B cell (primary cell): ENCODE data around the gene TNFRSF1A. TPM values are rescaled to one million over a fixed set of nuclear protein-coding genes. Genes with fewer than 3 reads are reported as not detected.

Source experiments
- ATAC-seq: fragments of 200-7000 bp; cut with Tn5 transposase; one replicate; pipeline ENCODE4 v1.10.0; 2021; ENCODE audit warnings: low read depth, mild to moderate bottlenecking, moderate number of reproducible peaks, moderate library complexity
- CTCF ChIA-PET: fragments of 350-600 bp; sonication (Branson Sonifier 250); formaldehyde crosslinking; loops from one replicate; lab custom pipeline; 2021; ENCODE audit warnings: antibody characterized with exemption, inconsistent platforms; lab: Charles Lee
- POLR2A ChIA-PET: fragments of 350-600 bp; sonication (Branson Sonifier 250); formaldehyde crosslinking; loops from one replicate; lab custom pipeline; 2021; ENCODE audit warnings: antibody characterized with exemption; lab: Charles Lee
- DNase-seq: peaks from one replicate; pipeline ENCODE4 v3.0.0; 2013
- H2AFZ ChIP-seq: 2 replicates; pipeline ENCODE4 v1.6.1; 2012; ENCODE audit warnings: mild to moderate bottlenecking, low read depth, low read length; ENCODE audit not compliant: insufficient read depth, poor library complexity, severe bottlenecking
- H3K27ac ChIP-seq, 2 donors: 1 replicate in 1 of 2; 2 replicates in 1 of 2; pipeline ENCODE4 v1.5.1; 2012 to 2013; ENCODE audit warnings: low read length in 2 of 2, mild to moderate bottlenecking in 2 of 2, moderate library complexity in 1 of 2
- H3K27me3 ChIP-seq, 4 experiments: fragments of 200-600 bp in 1 of 4; sonication (generic) in 1 of 4; replicated peaks in 1 of 4; 1 replicate in 2 of 4; 2 replicates in 2 of 4; pipeline versions ENCODE4 v1.6.1 to v1.7.0; 2013 to 2016; ENCODE audit warnings: low read length in 3 of 4, mild to moderate bottlenecking in 2 of 4, mixed read lengths in 1 of 4, moderate library complexity in 1 of 4; ENCODE audit not compliant: insufficient read depth in 4 of 4, control insufficient read depth in 3 of 4; ENCODE audit errors: control extremely low read depth in 1 of 4
- H3K36me3 ChIP-seq, 2 experiments: replicated peaks in 1 of 2; 1 replicate in 1 of 2; 2 replicates in 1 of 2; pipeline versions ENCODE4 v1.6.1 to v1.7.1; 2013; ENCODE audit warnings: low read length in 1 of 2; ENCODE audit not compliant: insufficient read depth in 2 of 2, control insufficient read depth in 1 of 2; ENCODE audit errors: control extremely low read depth in 1 of 2, extremely low read depth in 1 of 2
- H3K4me1 ChIP-seq, 2 donors: fragments of 200-600 bp in 1 of 2; sonication (generic) in 1 of 2; 1 replicate in 1 of 2; 2 replicates in 1 of 2; pipeline versions ENCODE4 v1.5.1 to v1.6.1; 2013 to 2017; ENCODE audit warnings: low read length in 2 of 2; ENCODE audit not compliant: control insufficient read depth in 2 of 2, insufficient read depth in 2 of 2
- H3K4me2 ChIP-seq: replicated peaks from 2 replicates; pipeline ENCODE3; 2012; ENCODE audit warnings: mild to moderate bottlenecking, low read depth, low read length; ENCODE audit not compliant: poor library complexity, severe bottlenecking
- H3K4me3 ChIP-seq, 5 experiments: fragments of 200-600 bp in 1 of 5; sonication (generic) in 1 of 5; 1 replicate in 3 of 5; 2 replicates in 2 of 5; pipeline versions ENCODE4 v1.5.1 to v1.7.0; 2011 to 2016; ENCODE audit warnings: low read length in 4 of 5, mild to moderate bottlenecking in 4 of 5, low read depth in 2 of 5, control low read depth in 1 of 5, moderate library complexity in 1 of 5; ENCODE audit not compliant: insufficient read depth in 1 of 5; ENCODE audit errors: control extremely low read depth in 1 of 5, extremely low read depth in 1 of 5
- H3K79me2 ChIP-seq: fragments of 200-600 bp; sonication (generic); one replicate; pipeline ENCODE4 v1.6.0; 2016; ENCODE audit warnings: low read length; ENCODE audit not compliant: control insufficient read depth, insufficient read depth
- H3K9ac ChIP-seq: fragments of 200-600 bp; sonication (generic); 2 replicates; pipeline ENCODE4 v1.6.1; 2017; ENCODE audit warnings: mild to moderate bottlenecking, low read length, moderate library complexity
- H3K9me3 ChIP-seq, 3 donors: one replicate each; pipeline versions ENCODE4 v1.6.1 to v1.7.1; 2013; ENCODE audit warnings: low read length in 2 of 3; ENCODE audit not compliant: control insufficient read depth in 2 of 3, insufficient read depth in 1 of 3; ENCODE audit errors: control extremely low read depth in 1 of 3
- H4K20me1 ChIP-seq: 2 replicates; pipeline ENCODE4 v1.6.0; 2012; ENCODE audit warnings: mild to moderate bottlenecking, low read length; ENCODE audit not compliant: insufficient read depth, control insufficient read depth, poor library complexity, severe bottlenecking
- H3K27ac Mint-ChIP-seq: one replicate; pipeline ENCODE4 v1.8.0; 2021; ENCODE audit warnings: mixed read lengths
- H3K27me3 Mint-ChIP-seq: one replicate; pipeline ENCODE4 v1.8.0; 2021; ENCODE audit warnings: mixed read lengths
- H3K4me1 Mint-ChIP-seq: one replicate; pipeline ENCODE4 v1.8.0; 2021; ENCODE audit warnings: mixed read lengths
- H3K4me3 Mint-ChIP-seq: one replicate; pipeline ENCODE4 v1.8.0; 2021; ENCODE audit warnings: mixed read lengths
- H3K9me3 Mint-ChIP-seq: one replicate; pipeline ENCODE4 v1.8.0; 2022; ENCODE audit warnings: mixed read lengths; ENCODE audit not compliant: insufficient read depth
- EZH2 ChIP-seq: IDR thresholded peaks from 2 replicates; pipeline ENCODE4 v1.6.1; 2012; ENCODE audit warnings: borderline replicate concordance, low read depth, mild to moderate bottlenecking, moderate library complexity, low read length; ENCODE audit not compliant: insufficient read depth, poor library complexity, severe bottlenecking
- WGBS: methylation state at CpG from one replicate; pipeline ENCODE4 v1.1.5; 2013; ENCODE audit warnings: missing lambda C conversion rate; ENCODE audit not compliant: insufficient coverage; 5-methylcytosine and 5-hydroxymethylcytosine counted together
- intact Hi-C: fragments of 100-400 bp; cut with micrococcal nuclease; formaldehyde crosslinking; loops from one replicate; pipeline ENCODE4 v1.10.0; 2022
- polyA plus RNA-seq: library from polyadenylated mRNA; depleted of rRNA; stranded (reverse); fragments of >200 nt; gene quantifications from 2 replicates; pipeline ENCODE4 v1.2.3, GENCODE V29; 2012
- total RNA-seq, 2 donors: library from RNA; stranded (reverse); fragments of 120-200 nt in 1 of 2; gene quantifications; 1 replicate in 1 of 2; 2 replicates in 1 of 2; pipeline versions ENCODE4 v1.2.3 to v1.2.4, GENCODE V29; 2013 to 2022
- TF ChIP-seq, protein P1 (sequence below): fragments of 200-600 bp; IDR thresholded peaks from one replicate; pipeline ENCODE4 v1.8.0; 2022; ENCODE audit warnings: antibody characterized with exemption, mild to moderate bottlenecking

TNFRSF1A gene
- total and polyA plus RNA-seq, 2 donors (not counting 1 experiment from before 2014, with no cell fraction given) = 0.59 to 1.6 TPM

- WGBS = 50% methylated on average over 2 of the region's 11 CpGs
- Histone ChIP-seq H3K4me1 (peaks cover 10 to 12% of the 10 kb centered on the region in 2 donors), H2AFZ (no peak overlapping the region), H3K27ac (no peak overlapping the region), H3K36me3 (no peaks in the 10 kb centered on the region), H3K9me3 (no peaks in the 10 kb centered on the region), H3K4me2 (no peak overlapping the region), H3K27me3 (peaks cover 0 to 60% (median 18%) of the 10 kb centered on the region in 4 experiments), H4K20me1 (no peaks in the 10 kb centered on the region), H3K4me3 (no peak overlapping the region), H3K79me2 (no peaks in the 10 kb centered on the region), H3K9ac (no peak overlapping the region)
- Mint-ChIP-seq H3K27me3 (peaks cover 55% of the 10 kb centered on the region), H3K4me3 (no peak overlapping the region), H3K9me3 (no peaks in the 10 kb centered on the region), H3K27ac (no peak overlapping the region), H3K4me1 (peaks cover 7% of the 10 kb centered on the region)
- POLR2A ChIA-PET = no interaction called here
- DNase-seq (no peak), ATAC-seq (no peak)
- intact Hi-C loops = no loop called here
- CTCF ChIA-PET = no interaction called here
- TF ChIP-seq EZH2 = no peak
- TF ChIP-seq, protein P1, sequence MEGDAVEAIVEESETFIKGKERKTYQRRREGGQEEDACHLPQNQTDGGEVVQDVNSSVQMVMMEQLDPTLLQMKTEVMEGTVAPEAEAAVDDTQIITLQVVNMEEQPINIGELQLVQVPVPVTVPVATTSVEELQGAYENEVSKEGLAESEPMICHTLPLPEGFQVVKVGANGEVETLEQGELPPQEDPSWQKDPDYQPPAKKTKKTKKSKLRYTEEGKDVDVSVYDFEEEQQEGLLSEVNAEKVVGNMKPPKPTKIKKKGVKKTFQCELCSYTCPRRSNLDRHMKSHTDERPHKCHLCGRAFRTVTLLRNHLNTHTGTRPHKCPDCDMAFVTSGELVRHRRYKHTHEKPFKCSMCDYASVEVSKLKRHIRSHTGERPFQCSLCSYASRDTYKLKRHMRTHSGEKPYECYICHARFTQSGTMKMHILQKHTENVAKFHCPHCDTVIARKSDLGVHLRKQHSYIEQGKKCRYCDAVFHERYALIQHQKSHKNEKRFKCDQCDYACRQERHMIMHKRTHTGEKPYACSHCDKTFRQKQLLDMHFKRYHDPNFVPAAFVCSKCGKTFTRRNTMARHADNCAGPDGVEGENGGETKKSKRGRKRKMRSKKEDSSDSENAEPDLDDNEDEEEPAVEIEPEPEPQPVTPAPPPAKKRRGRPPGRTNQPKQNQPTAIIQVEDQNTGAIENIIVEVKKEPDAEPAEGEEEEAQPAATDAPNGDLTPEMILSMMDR = no peak
Measured at GRCh38 chr12:6360578-6361490, 19.0 kb upstream of the TNFRSF1A start.

GRCh38 chr12:6360080-6360571 lies 18.2 kb upstream of the TNFRSF1A start:
- Histone ChIP-seq H3K79me2 (no peaks in the 10 kb centered on the region), H3K27me3 (peaks cover 0 to 66% (median 18%) of the 10 kb centered on the region in 4 experiments), H3K4me3 (no peak overlapping the region), H2AFZ (no peak overlapping the region), H3K9me3 (no peaks in the 10 kb centered on the region), H3K27ac (no peak overlapping the region), H3K9ac (no peak overlapping the region), H3K4me2 (no peak overlapping the region), H3K36me3 (no peaks in the 10 kb centered on the region), H3K4me1 (peaks cover 10 to 12% of the 10 kb centered on the region in 2 donors), H4K20me1 (no peaks in the 10 kb centered on the region)
- Mint-ChIP-seq H3K4me1 (peaks cover 7% of the 10 kb centered on the region), H3K9me3 (no peaks in the 10 kb centered on the region), H3K27me3 (peaks cover 62% of the 10 kb centered on the region), H3K4me3 (no peak overlapping the region), H3K27ac (no peak overlapping the region)
- no peak for TF ChIP-seq EZH2
- TF ChIP-seq, protein P1 = no peak
- WGBS = 61% methylated on average over 6 of the region's 7 CpGs
- no peak for ATAC-seq
- POLR2A ChIA-PET = no interaction called here
- intact Hi-C loops = no loop called here
- CTCF ChIA-PET = interaction anchor here (0.6 kb wide), 1 partner anchor 281 kb away, joined by 3 read pairs; no protein-coding TSS in a partner anchor
- no peak for DNase-seq
